GM21423 (cell line): ENCODE data around the gene HMGB2.

Experiments
- ATAC-seq: cut with Tn5 transposase; IDR thresholded peaks from one replicate; pipeline ENCODE4 v1.9.1; 2021; ENCODE audit warnings: mild to moderate bottlenecking, moderate library complexity; ENCODE audit not compliant: unreplicated experiment

The HMGB2 gene

DNA sequence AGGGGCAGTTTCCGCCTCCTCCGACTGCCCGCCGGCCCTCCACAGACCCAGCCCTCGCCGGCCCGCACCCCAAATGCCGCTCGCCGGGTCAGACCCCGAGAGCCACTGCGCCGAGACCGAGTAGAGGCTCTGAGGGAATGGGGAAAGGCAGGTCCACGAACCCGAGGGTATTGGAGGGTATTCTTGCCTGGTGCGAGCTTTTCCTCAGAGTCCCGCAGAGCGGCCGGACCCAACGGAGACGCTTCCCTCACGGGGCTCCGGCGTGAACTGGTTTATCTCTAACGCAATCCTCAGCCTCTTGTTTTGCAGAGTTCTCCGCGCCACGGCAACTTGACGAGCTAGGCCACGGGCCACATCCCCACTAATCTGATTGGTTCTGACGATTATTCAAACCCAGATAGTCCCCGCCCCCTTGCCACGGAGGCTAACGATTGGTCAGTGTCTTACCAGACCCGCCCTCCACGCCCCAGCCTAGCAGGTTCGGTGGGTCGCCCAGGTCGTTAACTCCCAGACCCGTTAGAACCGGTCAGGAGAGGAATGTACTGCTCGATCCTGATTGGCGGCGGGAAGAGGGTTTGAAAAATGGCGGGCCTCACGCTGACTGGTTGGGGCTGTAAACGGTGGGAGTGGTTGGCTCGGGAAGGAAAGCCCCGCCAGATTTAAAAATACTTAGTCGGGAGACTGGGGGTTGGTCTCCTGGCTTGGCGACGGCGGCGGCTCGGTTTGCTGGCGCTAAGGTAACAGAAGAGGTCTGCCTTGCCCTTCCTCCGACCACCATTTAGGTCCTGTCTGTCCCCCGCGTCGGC is at the start of gene HMGB2:
TSS of gene HMGB2 (minus strand) at position 274 of the 806 bp plus-strand sequence. CDS start 709 bp downstream, outside the sequence.
- ATAC-seq = peak; percentile 90

GRCh38 chr4:173382349-173382748 is 48.2 kb upstream of the HMGB2 start:
- ATAC-seq = no peak

GRCh38 chr4:173381610-173382009 is 47.5 kb upstream of the HMGB2 start:
- no peak for ATAC-seq

GRCh38 chr4:173380987-173381386 is 46.8 kb upstream of the HMGB2 start:
- ATAC-seq = no peak

DNA sequence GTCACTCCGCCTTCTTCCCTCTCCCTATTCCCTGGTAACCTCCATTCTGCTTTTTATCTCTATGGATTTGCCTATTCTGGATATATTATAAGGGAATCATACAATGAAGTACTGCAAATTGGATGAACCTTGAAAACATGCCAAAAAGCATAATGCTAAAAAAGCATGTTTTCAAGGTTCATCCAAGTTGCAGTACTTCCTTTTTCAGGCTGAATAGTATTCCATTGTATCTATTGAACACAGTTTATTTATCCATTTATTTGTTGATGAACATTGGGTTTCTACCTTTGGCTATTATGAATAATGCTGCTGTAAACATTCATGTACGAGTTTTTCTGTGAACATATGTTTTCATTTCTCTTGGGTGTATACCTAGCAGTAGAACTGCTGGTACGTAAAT is 45.8 kb upstream of the HMGB2 start:
- ATAC-seq = no peak

DNA sequence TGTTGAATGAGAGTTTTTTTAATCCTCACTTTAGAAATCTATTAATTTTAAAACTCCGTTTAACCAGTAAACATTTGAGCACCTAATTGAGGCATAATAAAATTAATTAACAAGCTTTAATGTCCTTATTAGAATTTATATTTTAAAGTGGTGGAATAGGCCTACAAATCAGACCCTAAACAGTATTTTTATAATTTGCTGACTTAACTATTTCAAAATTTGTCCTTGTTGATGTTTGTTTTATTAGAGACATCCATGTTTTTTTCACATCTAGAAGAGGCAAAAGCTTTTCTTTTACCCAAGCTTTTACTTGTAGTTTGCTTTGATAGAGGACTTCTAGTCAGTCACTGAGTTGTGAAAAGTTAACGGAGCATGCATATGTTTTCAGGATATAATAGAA is 40.4 kb upstream of the HMGB2 start:
- ATAC-seq = no peak

DNA sequence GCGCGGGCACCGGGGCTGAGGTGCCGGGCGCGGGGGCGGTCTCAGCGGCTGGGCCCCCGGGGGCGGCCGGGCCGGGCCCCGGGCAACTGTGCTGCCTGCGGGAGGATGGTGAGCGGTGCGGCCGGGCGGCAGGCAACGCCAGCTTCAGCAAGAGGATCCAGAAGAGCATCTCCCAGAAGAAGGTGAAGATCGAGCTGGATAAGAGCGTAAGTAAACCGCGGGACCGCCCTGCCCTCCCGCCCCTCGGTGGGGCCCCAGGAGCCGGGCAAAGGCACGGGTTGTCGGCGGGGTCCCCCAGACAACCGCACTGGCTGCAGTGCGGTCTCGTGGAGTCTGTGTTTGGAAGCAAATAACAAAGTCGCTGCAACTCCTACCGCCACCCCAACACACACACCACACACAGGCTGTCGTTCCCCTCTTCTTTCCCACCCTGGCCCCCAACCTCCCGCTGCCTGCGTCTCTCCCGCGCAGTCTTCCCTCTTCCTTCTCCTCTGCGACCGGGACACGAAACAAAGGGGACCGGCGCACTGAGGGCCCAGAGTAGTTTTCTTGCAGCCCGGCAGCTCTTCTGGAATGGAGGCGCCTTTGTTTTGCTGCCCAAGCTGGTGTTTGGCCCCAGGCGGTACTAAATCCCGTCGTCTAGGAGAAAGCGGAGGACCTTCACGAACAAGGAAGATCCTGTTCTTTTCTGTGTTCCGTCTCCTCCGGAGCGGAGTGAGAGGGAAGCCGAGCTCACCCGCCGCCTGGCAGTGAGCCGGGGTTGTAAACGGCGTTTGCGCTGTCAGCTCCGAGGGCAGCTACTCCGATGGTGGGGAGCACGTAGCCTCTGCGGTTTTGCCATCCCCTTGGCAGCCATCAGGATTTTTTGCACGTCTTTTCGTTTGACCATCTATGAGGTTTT is 37.4 kb upstream of the HMGB2 start:
- peak; percentile 17 for ATAC-seq

- peak; percentile 73 for ATAC-seq
These were observed 36.5 kb upstream of the HMGB2 start, which contains the start of gene SAP30 for GRCh38 chr4:173370477-173371291. Gene SAP30 (plus strand): TSS chr4:173370954. CDS start chr4:173371183, 229 bp downstream.

- peak; percentile 3 for ATAC-seq
These were observed 35.9 kb upstream of the HMGB2 start for GRCh38 chr4:173370130-173370476.

- no peak for ATAC-seq
These were observed 33.8 kb upstream of the HMGB2 start for GRCh38 chr4:173367946-173368345.

- no peak for ATAC-seq
These were observed 33.1 kb upstream of the HMGB2 start for GRCh38 chr4:173367285-173367684.

- ATAC-seq = no peak
These were observed 31.3 kb upstream of the HMGB2 start for GRCh38 chr4:173365359-173365996.

DNA sequence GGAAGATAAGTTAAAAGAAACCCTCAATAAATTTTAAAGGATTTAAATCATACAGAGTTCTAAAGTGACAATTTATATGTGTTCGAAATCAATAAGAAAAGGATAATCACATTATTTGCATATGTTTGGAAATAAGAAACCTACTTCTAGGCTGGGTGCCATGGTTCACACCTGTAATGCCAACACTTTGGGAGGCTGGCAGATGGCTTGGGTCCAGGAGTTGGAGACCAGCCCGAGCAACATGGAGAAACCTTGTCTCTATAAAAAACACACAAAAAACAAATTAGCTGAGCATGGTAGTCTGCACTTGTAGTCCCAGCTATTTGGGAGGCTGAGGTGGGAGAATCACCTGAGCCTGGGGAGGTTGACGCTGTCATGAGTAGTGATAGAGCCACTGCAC is 28.5 kb upstream of the HMGB2 start:
- ATAC-seq = no peak

DNA sequence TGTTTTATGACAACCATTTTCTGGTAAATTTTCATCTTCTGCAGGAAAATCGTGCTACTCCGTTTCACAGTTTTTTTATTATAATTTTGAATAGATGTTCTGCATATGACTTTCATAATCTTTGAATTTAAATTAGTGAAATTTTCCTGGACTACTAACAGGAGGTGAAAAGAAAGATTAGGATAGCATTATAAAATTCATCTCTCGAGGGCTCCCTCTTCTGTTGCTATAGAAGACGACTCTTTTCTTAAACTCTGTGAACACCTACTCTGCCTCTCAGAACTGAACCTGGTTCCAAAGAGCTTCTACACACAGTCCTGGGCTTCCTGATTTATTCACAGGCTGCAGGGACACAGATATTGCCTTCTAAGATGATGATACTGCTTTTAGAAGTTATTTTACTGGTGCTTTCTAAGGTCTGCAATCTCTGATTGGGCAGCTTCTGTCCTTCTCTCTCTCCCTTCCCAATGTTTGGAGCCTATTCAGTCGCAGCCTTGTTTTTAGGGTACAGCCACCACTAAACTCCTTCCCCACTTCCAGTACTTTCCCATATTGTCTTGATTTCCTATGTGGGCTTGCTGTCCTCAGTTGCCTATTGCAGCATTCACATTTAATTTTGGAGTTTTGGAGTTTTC is 26.5 kb upstream of the HMGB2 start:
- no peak for ATAC-seq

- ATAC-seq = no peak
These were observed 23.8 kb upstream of the HMGB2 start for GRCh38 chr4:173357939-173358338.

DNA sequence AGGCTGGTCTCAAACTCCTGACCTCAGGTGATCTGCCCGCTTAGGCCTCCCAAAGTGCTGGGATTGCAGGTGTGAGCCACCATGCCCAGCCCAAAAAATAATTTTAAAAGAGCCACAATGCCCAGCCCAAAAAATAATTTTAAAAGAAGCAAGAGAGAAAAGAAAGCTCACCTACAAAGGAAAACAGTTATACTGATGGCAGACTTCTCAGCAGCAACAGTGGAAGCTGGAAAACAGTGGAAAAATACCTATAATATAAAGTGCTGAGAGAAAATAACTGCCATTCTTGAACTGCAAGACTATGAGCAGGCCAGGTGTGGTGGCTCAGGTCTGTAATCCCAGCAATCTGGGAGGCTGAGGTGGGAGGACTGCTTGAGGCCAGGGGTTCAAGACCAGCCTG is 13.3 kb upstream of the HMGB2 start:
- ATAC-seq = no peak

- no peak for ATAC-seq
These were observed 11.9 kb upstream of the HMGB2 start for GRCh38 chr4:173346074-173346473.

- no peak for ATAC-seq
These were observed 11.5 kb upstream of the HMGB2 start for GRCh38 chr4:173345648-173346047.

DNA sequence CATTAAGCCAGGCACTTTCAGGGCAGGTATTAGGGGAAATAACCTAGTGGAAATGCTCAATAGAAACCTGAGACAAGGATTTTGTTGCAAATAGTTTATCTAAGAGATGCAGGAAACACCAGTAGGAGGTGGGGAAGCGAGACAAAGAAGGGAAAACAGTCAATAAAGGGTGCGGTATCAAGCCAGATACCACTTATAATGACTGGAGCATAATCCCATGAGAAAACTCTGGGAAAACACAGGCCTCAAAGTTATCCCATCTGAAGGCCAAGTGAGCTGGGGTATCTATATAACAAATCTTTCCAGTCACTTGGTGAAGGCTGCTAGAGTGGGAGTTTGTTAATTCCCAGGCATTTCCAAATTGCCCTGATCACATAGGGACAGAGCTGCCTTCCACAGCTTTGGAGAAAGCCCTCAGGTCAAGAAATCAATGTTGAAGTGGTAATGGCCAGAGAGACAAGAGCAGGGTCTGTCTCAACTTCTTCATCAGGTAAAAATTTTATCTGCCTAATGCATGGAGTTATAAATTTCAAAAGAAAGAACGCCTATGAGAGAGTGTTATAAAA is 9.8 kb upstream of the HMGB2 start:
- no peak for ATAC-seq

GRCh38 chr4:173337463-173337862 is 3.3 kb upstream of the HMGB2 start:
- no peak for ATAC-seq
